ENCODE measurements around the gene NIN.

- TF ChIP-seq CTCF (IDR thresholded peaks at IDR 0.05 in 4 of 5, conservative IDR thresholded peaks at IDR 0.05 in 1 of 5) (no peak), POLR2A (IDR thresholded peaks at IDR 0.05) (no peak)
Measured at GRCh38 chr14:50806241-50806933, 24.6 kb downstream of the NIN start.
